HepG2 (cell line): Measurements from ENCODE around the gene KIF1C. TPM values are rescaled to one million over a fixed set of nuclear protein-coding genes. Genes with fewer than 3 reads are reported as not detected.
A peak's percentile ranks its signal among the peaks of the same experiment; 100 is the strongest.

ENCODE experiments used
- ATF4 ChIP-seq, 2 experiments: fragments of 450-650 bp in 1 of 2; sonication (generic) in 1 of 2; formaldehyde crosslinking; IDR thresholded peaks; 2 replicates each; pipeline versions ENCODE4 v1.5.0 to v1.8.0; 2020 to 2022; ENCODE audit warnings: mild to moderate bottlenecking in 1 of 2, missing genetic modification reagents in 1 of 2
- BCL3 ChIP-seq: sonication (generic); formaldehyde crosslinking; IDR thresholded peaks from 2 replicates; pipeline ENCODE4 v1.5.1; 2020; ENCODE audit warnings: mild to moderate bottlenecking, missing genetic modification reagents, moderate library complexity
- CC2D1A ChIP-seq: sonication (generic); formaldehyde crosslinking; IDR thresholded peaks from 2 replicates; pipeline ENCODE4 v1.8.1; 2023; ENCODE audit warnings: mild to moderate bottlenecking, missing genetic modification reagents
- CHD2 ChIP-seq: IDR thresholded peaks from 2 replicates; pipeline ENCODE4 v1.6.1; 2011; ENCODE audit warnings: low read depth, low read length, improper control_type of control experiment
- DMAP1 ChIP-seq: IDR thresholded peaks from 2 replicates; pipeline ENCODE4 v1.6.1; 2016
- HNRNPL ChIP-seq: fragments of 200-400 bp; formaldehyde crosslinking; IDR thresholded peaks from 2 replicates; pipeline ENCODE4 v1.6.1; 2017; ENCODE audit warnings: mild to moderate bottlenecking, low read depth, low read length
- KLF16 ChIP-seq, 2 experiments: sonication (generic) in 1 of 2; formaldehyde crosslinking in 1 of 2; IDR thresholded peaks; 2 replicates each; pipeline versions ENCODE4 v1.6.1 to v1.8.0; 2016 to 2023; ENCODE audit warnings: missing genetic modification reagents in 2 of 2, missing compliant biosample characterization in 1 of 2
- NCOA2 ChIP-seq: sonication (generic); formaldehyde crosslinking; IDR thresholded peaks from 2 replicates; pipeline ENCODE4 v1.8.0; 2022; ENCODE audit warnings: inconsistent platforms
- NCOR1 ChIP-seq: fragments of 200-600 bp; sonication (generic); IDR thresholded peaks from 2 replicates; pipeline ENCODE4 v1.7.0; 2017; ENCODE audit warnings: antibody characterized with exemption, low read length, borderline replicate concordance
- SCMH1 ChIP-seq: sonication (generic); formaldehyde crosslinking; IDR thresholded peaks from 2 replicates; pipeline ENCODE4 v1.9.0; 2021; ENCODE audit warnings: missing genetic modification reagents, mild to moderate bottlenecking, borderline replicate concordance
- SP4 ChIP-seq: sonication (generic); formaldehyde crosslinking; IDR thresholded peaks from 2 replicates; pipeline ENCODE4 v1.8.1; 2023; ENCODE audit warnings: mild to moderate bottlenecking, missing genetic modification reagents
- SPEN ChIP-seq: sonication (generic); formaldehyde crosslinking; IDR thresholded peaks from 2 replicates; pipeline ENCODE4 v1.5.1; 2020; ENCODE audit warnings: low read depth, mild to moderate bottlenecking, missing genetic modification reagents
- TRIM22 ChIP-seq: fragments of 450-650 bp; IDR thresholded peaks from 2 replicates; pipeline ENCODE4 v1.6.1; 2017
- ZBTB34 ChIP-seq: sonication (generic); formaldehyde crosslinking; IDR thresholded peaks from 2 replicates; pipeline ENCODE4 v1.8.0; 2022; ENCODE audit warnings: mild to moderate bottlenecking, missing genetic modification reagents
- ZBTB39 ChIP-seq: sonication (generic); formaldehyde crosslinking; IDR thresholded peaks from 2 replicates; pipeline ENCODE4 v1.5.0; 2020; ENCODE audit warnings: missing genetic modification reagents
- ZC3H4 ChIP-seq: sonication (generic); formaldehyde crosslinking; IDR thresholded peaks from 2 replicates; pipeline ENCODE4 v1.4.0; 2020; ENCODE audit warnings: missing genetic modification reagents, borderline replicate concordance
- ZNF33B ChIP-seq: sonication (generic); formaldehyde crosslinking; IDR thresholded peaks from 2 replicates; pipeline ENCODE4 v1.5.1; 2020; ENCODE audit warnings: mild to moderate bottlenecking, missing genetic modification reagents
- ZNF790 ChIP-seq: sonication (generic); formaldehyde crosslinking; IDR thresholded peaks from 2 replicates; pipeline ENCODE4 v1.8.0; 2022; ENCODE audit warnings: missing genetic modification reagents, mild to moderate bottlenecking, borderline replicate concordance
- ZNF800 ChIP-seq: sonication (generic); formaldehyde crosslinking; IDR thresholded peaks from 2 replicates; pipeline ENCODE4 v1.4.0; 2020; ENCODE audit warnings: missing genetic modification reagents
- ZSCAN29 ChIP-seq: sonication (generic); formaldehyde crosslinking; conservative IDR thresholded peaks from 2 replicates; pipeline ENCODE4 v1.4.0; 2020; ENCODE audit warnings: mild to moderate bottlenecking, missing genetic modification reagents
- polyA plus RNA-seq, 8 experiments: library from polyadenylated mRNA; depleted of rRNA in 3 of 8; stranded (reverse) in 7 of 8; unstranded in 1 of 8; fragments of >200 nt; fragmentation: Illumina TruSeq in 4 of 8; extraction: Trizol in 4 of 8; gene quantifications; 2 replicates each; pipeline versions ENCODE4 v1.2.1 to v1.2.3, GENCODE V29; 2011 to 2016; ENCODE audit warnings: low read depth in 4 of 8, missing spikeins in 1 of 8, mixed read lengths in 1 of 8; ENCODE audit not compliant: insufficient read depth in 1 of 8
- total RNA-seq, 5 experiments: library from RNA; depleted of rRNA; stranded (reverse); fragments of >200 nt; fragmentation: Illumina TruSeq; extraction: Trizol; gene quantifications; 2 replicates each; pipeline ENCODE4 v1.2.3, GENCODE V29; 2016; ENCODE audit warnings: low read depth in 1 of 5

The KIF1C gene
- total and polyA plus RNA-seq, 2 of the 13 experiments (the other 11 are each of a cell fraction or from before 2014, with no cell fraction given): 70.0 to 104 TPM

GRCh38 chr17:4948166-4948930 lies 49.4 kb upstream of the KIF1C start, which contains the start of gene PFN1 (continued):
- peak in 1 of 2 experiments; percentile 7; a peak in 1 of 4 replicates for TF ChIP-seq ATF4 (CRISPR knock-in tag; IDR thresholded peaks at IDR 0.05)
- no peak for TF ChIP-seq NCOA2 (CRISPR knock-in tag)
- TF ChIP-seq SCMH1 (CRISPR knock-in tag): no peak
- no peak for TF ChIP-seq TRIM22
- TF ChIP-seq DMAP1 (CRISPR knock-in tag): peak; percentile 37; the same call in 1 of the 2 replicates
- no peak for TF ChIP-seq CC2D1A (CRISPR knock-in tag)
- no peak for TF ChIP-seq KLF16 (CRISPR knock-in tag; IDR thresholded peaks at IDR 0.05)
- TF ChIP-seq HNRNPL: no peak
- TF ChIP-seq ZNF800 (CRISPR knock-in tag): no peak
- TF ChIP-seq SP4: peak; percentile 32; the same call in 1 of the 2 replicates
- TF ChIP-seq NCOR1: peak; percentile 83; the same call in 1 of the 2 replicates
- peak; percentile 32; the same call in 1 of the 2 replicates for TF ChIP-seq CHD2
- peak; percentile 62 for TF ChIP-seq SPEN
- 0 out of 2 replicates have a peak, but pooled peaks have one; percentile 39 for TF ChIP-seq ZC3H4 (CRISPR knock-in tag)
- TF ChIP-seq ZBTB34 (CRISPR knock-in tag): no peak; the same call in 1 of the 2 replicates
- peak; percentile 93 for TF ChIP-seq BCL3 (CRISPR knock-in tag)
- TF ChIP-seq ZSCAN29 (CRISPR knock-in tag): no peak
- no peak for TF ChIP-seq ZBTB39 (CRISPR knock-in tag)
- TF ChIP-seq ZNF33B (CRISPR knock-in tag): 0 out of 2 replicates have a peak, but pooled peaks have one; percentile 34
- TF ChIP-seq ZNF790 (CRISPR knock-in tag): peak; percentile 76; the same call in 1 of the 2 replicates
